ENCODE measurements around the gene MAOB. TPM values are rescaled to one million over a fixed set of nuclear protein-coding genes. Genes with fewer than 3 reads are reported as not detected.

Gene MAOB
- total and polyA plus RNA-seq, 2 donors (not counting 1 experiment from before 2014, with no cell fraction given): 3.8 to 4.6 TPM

GRCh38 chrX:43718546-43718945, 163.7 kb downstream of the MAOB start:
- peaks cover 3% of the 10 kb centered on the region for H3K27me3 ChIP-seq (ENCODE audit: control insufficient read depth, insufficient read depth, low read length)
- H3K27ac ChIP-seq (ENCODE audit: insufficient read depth, low read length): no peak overlapping the region
- no peak for TF ChIP-seq EZH2 (IDR thresholded peaks at IDR 0.05; ENCODE audit: low read length, missing control alignments)
- TF ChIP-seq CTCF (conservative IDR thresholded peaks at IDR 0.05 in 1 of 2, IDR thresholded peaks at IDR 0.05 in 1 of 2; ENCODE audit: low read depth in 1 of 2, low read length in 2 of 2): no peak
- no peak for DNase-seq (ENCODE audit: low read depth in 2 of 2)
- H3K36me3 ChIP-seq (ENCODE audit: control insufficient read depth, insufficient read depth, low read length): no peaks in the 10 kb centered on the region
- H3K79me2 ChIP-seq (ENCODE audit: control insufficient read depth, insufficient read depth, low read length): no peaks in the 10 kb centered on the region
- no peak overlapping the region for H3K4me2 ChIP-seq (ENCODE audit: extremely low read depth, insufficient read depth, low read length)
- no peaks in the 10 kb centered on the region for H3K9me3 ChIP-seq (ENCODE audit: control insufficient read depth, insufficient read depth, low read depth, low read length)
- no peak overlapping the region for H3K4me3 ChIP-seq (replicated peaks in 1 of 4; ENCODE audit: control extremely low read depth in 1 of 4, insufficient read depth in 1 of 4, low read depth in 3 of 4, low read length in 4 of 4)
- H4K20me1 ChIP-seq (ENCODE audit: control insufficient read depth, extremely low read depth, insufficient read depth, low read length): no peaks in the 10 kb centered on the region
- H3K9ac ChIP-seq (ENCODE audit: insufficient read depth, low read length): no peak overlapping the region
- no peak overlapping the region for H2AFZ ChIP-seq (ENCODE audit: low read length)
- H3K4me1 ChIP-seq (ENCODE audit: control insufficient read depth, extremely low read depth, insufficient read depth, low read length): no peaks in the 10 kb centered on the region

GRCh38 chrX:43718081-43718480, 164.2 kb downstream of the MAOB start:
- H3K27me3 ChIP-seq (ENCODE audit: control insufficient read depth, insufficient read depth, low read length): peaks cover 3% of the 10 kb centered on the region
- H3K27ac ChIP-seq (ENCODE audit: insufficient read depth, low read length): no peak overlapping the region
- no peak overlapping the region for H2AFZ ChIP-seq (ENCODE audit: low read length)
- no peak overlapping the region for H3K9ac ChIP-seq (ENCODE audit: insufficient read depth, low read length)
- no peaks in the 10 kb centered on the region for H3K9me3 ChIP-seq (ENCODE audit: control insufficient read depth, insufficient read depth, low read depth, low read length)
- H4K20me1 ChIP-seq (ENCODE audit: control insufficient read depth, extremely low read depth, insufficient read depth, low read length): no peaks in the 10 kb centered on the region
- TF ChIP-seq EZH2 (IDR thresholded peaks at IDR 0.05; ENCODE audit: low read length, missing control alignments): no peak
- TF ChIP-seq CTCF (conservative IDR thresholded peaks at IDR 0.05 in 1 of 2, IDR thresholded peaks at IDR 0.05 in 1 of 2; ENCODE audit: low read depth in 1 of 2, low read length in 2 of 2): no peak
- no peak overlapping the region for H3K4me2 ChIP-seq (ENCODE audit: extremely low read depth, insufficient read depth, low read length)
- no peak for DNase-seq (ENCODE audit: low read depth in 2 of 2)
- no peaks in the 10 kb centered on the region for H3K36me3 ChIP-seq (ENCODE audit: control insufficient read depth, insufficient read depth, low read length)
- no peak overlapping the region for H3K4me3 ChIP-seq (replicated peaks in 1 of 4; ENCODE audit: control extremely low read depth in 1 of 4, insufficient read depth in 1 of 4, low read depth in 3 of 4, low read length in 4 of 4)
- no peaks in the 10 kb centered on the region for H3K4me1 ChIP-seq (ENCODE audit: control insufficient read depth, extremely low read depth, insufficient read depth, low read length)
- no peaks in the 10 kb centered on the region for H3K79me2 ChIP-seq (ENCODE audit: control insufficient read depth, insufficient read depth, low read length)

GRCh38 chrX:43717161-43717560, 165.1 kb downstream of the MAOB start:
- Histone ChIP-seq H4K20me1 (ENCODE audit: control insufficient read depth, extremely low read depth, insufficient read depth, low read length) (no peaks in the 10 kb centered on the region), H3K36me3 (ENCODE audit: control insufficient read depth, insufficient read depth, low read length) (no peaks in the 10 kb centered on the region), H3K27me3 (ENCODE audit: control insufficient read depth, insufficient read depth, low read length) (peaks cover 3% of the 10 kb centered on the region), H3K27ac (ENCODE audit: insufficient read depth, low read length) (no peak overlapping the region), H3K4me1 (ENCODE audit: control insufficient read depth, extremely low read depth, insufficient read depth, low read length) (no peaks in the 10 kb centered on the region), H3K4me2 (ENCODE audit: extremely low read depth, insufficient read depth, low read length) (no peak overlapping the region), H2AFZ (ENCODE audit: low read length) (no peak overlapping the region), H3K9ac (ENCODE audit: insufficient read depth, low read length) (no peak overlapping the region), H3K79me2 (ENCODE audit: control insufficient read depth, insufficient read depth, low read length) (no peaks in the 10 kb centered on the region), H3K4me3 (replicated peaks in 1 of 4; ENCODE audit: control extremely low read depth in 1 of 4, insufficient read depth in 1 of 4, low read depth in 3 of 4, low read length in 4 of 4) (no peak overlapping the region), H3K9me3 (ENCODE audit: control insufficient read depth, insufficient read depth, low read depth, low read length) (no peaks in the 10 kb centered on the region)
- TF ChIP-seq EZH2 (IDR thresholded peaks at IDR 0.05; ENCODE audit: low read length, missing control alignments) (no peak), CTCF (conservative IDR thresholded peaks at IDR 0.05 in 1 of 2, IDR thresholded peaks at IDR 0.05 in 1 of 2; ENCODE audit: low read depth in 1 of 2, low read length in 2 of 2) (no peak)
- no peak for DNase-seq (ENCODE audit: low read depth in 2 of 2)

All from fibroblast of lung (primary cell).